H1 (cell line): ENCODE data around the gene PDGFD. TPM values are rescaled to one million over a fixed set of nuclear protein-coding genes. Genes with fewer than 3 reads are reported as not detected.

Experiments
- CTCF ChIA-PET: fragments of 300-600 bp; sonication (Branson Sonifier 250); formaldehyde crosslinking; loops from one replicate; lab custom pipeline; 2021; ENCODE audit not compliant: partially characterized antibody; lab: Charles Lee
- POLR2A ChIA-PET: fragments of 300-600 bp; sonication (Branson Sonifier 250); formaldehyde crosslinking; loops from one replicate; lab custom pipeline; 2021; ENCODE audit warnings: inconsistent platforms; ENCODE audit not compliant: partially characterized antibody; lab: Charles Lee
- DNase-seq, 2 experiments: peaks; one replicate each; pipeline versions ENCODE4 v3.0.0 to v3.0.0-alpha.2; 2010 to 2022; ENCODE audit warnings: low spot score in 2 of 2, low read depth in 1 of 2, mixed read lengths in 1 of 2
- FAIRE-seq: peaks from 2 replicates; lab custom pipeline; 2011; peaks lifted over from hg19 to GRCh38; lab: Jason Lieb, UNC
- H2AFZ ChIP-seq: 2 replicates; pipeline ENCODE4 v1.8.1; 2012; ENCODE audit warnings: low read length, inconsistent platforms
- H2AK5ac ChIP-seq: 2 replicates; pipeline ENCODE4 v1.6.1; 2013; ENCODE audit warnings: low read depth, low read length
- H2BK120ac ChIP-seq: replicated peaks from 2 replicates; pipeline ENCODE3; 2013; ENCODE audit warnings: low read depth, low read length, inconsistent platforms
- H2BK12ac ChIP-seq: 2 replicates; pipeline ENCODE4 v1.6.1; 2013; ENCODE audit warnings: low read depth, low read length
- H2BK15ac ChIP-seq: 2 replicates; pipeline ENCODE4 v1.6.1; 2013; ENCODE audit warnings: low read length
- H2BK20ac ChIP-seq: 2 replicates; pipeline ENCODE4 v1.6.1; 2013; ENCODE audit warnings: low read length
- H2BK5ac ChIP-seq: 2 replicates; pipeline ENCODE4 v1.6.1; 2013; ENCODE audit warnings: low read depth, low read length
- H3K14ac ChIP-seq: 2 replicates; pipeline ENCODE4 v1.6.1; 2013; ENCODE audit warnings: inconsistent platforms; ENCODE audit not compliant: insufficient read length
- H3K18ac ChIP-seq: 2 replicates; pipeline ENCODE4 v1.6.1; 2013; ENCODE audit warnings: low read length; ENCODE audit errors: extremely low read depth
- H3K23ac ChIP-seq: 2 replicates; pipeline ENCODE4 v1.6.1; 2013; ENCODE audit warnings: inconsistent platforms; ENCODE audit not compliant: insufficient read length
- H3K23me2 ChIP-seq: 2 replicates; pipeline ENCODE4 v1.6.1; 2013; ENCODE audit warnings: low read depth, low read length
- H3K27ac ChIP-seq: 2 replicates; pipeline ENCODE4 v1.6.1; 2011; ENCODE audit warnings: low read depth, low read length, inconsistent platforms
- H3K27me3 ChIP-seq, 4 experiments: replicated peaks in 1 of 4; 1 replicate in 1 of 4; 2 replicates in 3 of 4; pipeline versions ENCODE4 v1.6.1 to v1.8.1; 2011 to 2013; ENCODE audit warnings: low read length in 3 of 4, mild to moderate bottlenecking in 3 of 4, inconsistent platforms in 2 of 4, mixed read lengths in 2 of 4, moderate library complexity in 1 of 4; ENCODE audit not compliant: control insufficient read depth in 3 of 4, insufficient read depth in 3 of 4; ENCODE audit errors: extremely low read depth in 1 of 4
- H3K36me3 ChIP-seq, 4 experiments: 2 replicates each; pipeline versions ENCODE4 v1.6.1 to v1.8.1; 2011 to 2013; ENCODE audit warnings: mild to moderate bottlenecking in 4 of 4, low read length in 3 of 4, moderate library complexity in 2 of 4, control low read depth in 1 of 4, inconsistent platforms in 1 of 4; ENCODE audit not compliant: insufficient read depth in 4 of 4, control insufficient read depth in 2 of 4
- H3K4ac ChIP-seq: replicated peaks from 2 replicates; pipeline ENCODE3; 2013; ENCODE audit warnings: low read length, low read depth, mixed read lengths, inconsistent platforms; ENCODE audit not compliant: insufficient read length
- H3K4me1 ChIP-seq, 4 experiments: replicated peaks in 1 of 4; 1 replicate in 1 of 4; 2 replicates in 3 of 4; pipeline versions ENCODE4 v1.6.1 to v1.8.1; 2011 to 2013; ENCODE audit warnings: low read length in 3 of 4, inconsistent platforms in 2 of 4, mixed read lengths in 1 of 4; ENCODE audit not compliant: insufficient read depth in 4 of 4, control insufficient read depth in 3 of 4
- H3K4me2 ChIP-seq, 2 experiments: 2 replicates each; pipeline versions ENCODE4 v1.6.1 to v1.8.1; 2011 to 2013; ENCODE audit warnings: low read depth in 2 of 2, low read length in 2 of 2, control low read depth in 1 of 2, inconsistent platforms in 1 of 2, mild to moderate bottlenecking in 1 of 2; ENCODE audit not compliant: insufficient read depth in 1 of 2
- H3K4me3 ChIP-seq, 4 experiments: fragments of 200-600, 300-600 bp in 1 of 4; sonication (generic), shearing (Covaris generic), sonication (Bioruptor Twin) in 1 of 4; 2 replicates each; pipeline versions ENCODE4 v1.5.1 to v1.8.1; 2011 to 2016; ENCODE audit warnings: low read length in 4 of 4, low read depth in 3 of 4, control low read depth in 2 of 4, inconsistent platforms in 2 of 4, mild to moderate bottlenecking in 2 of 4, mixed read lengths in 1 of 4, moderate library complexity in 1 of 4; ENCODE audit not compliant: insufficient read depth in 2 of 4; ENCODE audit errors: extremely low read depth in 1 of 4
- H3K56ac ChIP-seq: replicated peaks from 2 replicates; pipeline ENCODE3; 2013; ENCODE audit warnings: low read depth, mild to moderate bottlenecking, mixed read lengths, low read length, inconsistent platforms; ENCODE audit not compliant: insufficient read length
- H3K79me1 ChIP-seq: 2 replicates; pipeline ENCODE4 v1.6.1; 2013; ENCODE audit warnings: low read depth, low read length, control low read depth
- H3K79me2 ChIP-seq, 2 experiments: 2 replicates each; pipeline versions ENCODE4 v1.6.1 to v1.8.1; 2012 to 2013; ENCODE audit warnings: low read length in 2 of 2, mild to moderate bottlenecking in 2 of 2, inconsistent platforms in 1 of 2; ENCODE audit not compliant: insufficient read depth in 2 of 2, control insufficient read depth in 1 of 2
- H3K9ac ChIP-seq, 4 experiments: replicated peaks in 1 of 4; 1 replicate in 1 of 4; 2 replicates in 3 of 4; pipeline versions ENCODE4 v1.6.1 to v1.8.1; 2011 to 2013; ENCODE audit warnings: low read depth in 3 of 4, low read length in 3 of 4, control low read depth in 2 of 4, mild to moderate bottlenecking in 2 of 4, moderate library complexity in 2 of 4, inconsistent platforms in 1 of 4; ENCODE audit errors: extremely low read depth in 1 of 4
- H3K9me3 ChIP-seq, 2 experiments: 2 replicates each; pipeline versions ENCODE4 v1.6.1 to v1.8.1; 2012 to 2013; ENCODE audit warnings: mild to moderate bottlenecking in 2 of 2, moderate library complexity in 2 of 2, control low read depth in 1 of 2, inconsistent platforms in 1 of 2, low read depth in 1 of 2, low read length in 1 of 2, mixed read lengths in 1 of 2; ENCODE audit not compliant: insufficient read depth in 2 of 2
- H4K20me1 ChIP-seq, 2 experiments: replicated peaks in 1 of 2; 2 replicates each; pipeline versions ENCODE3 to v1.8.1; 2011 to 2013; ENCODE audit warnings: inconsistent platforms in 2 of 2, low read length in 2 of 2, mild to moderate bottlenecking in 1 of 2; ENCODE audit not compliant: insufficient read depth in 2 of 2, control insufficient read depth in 1 of 2
- H4K5ac ChIP-seq: 2 replicates; pipeline ENCODE4 v1.6.1; 2013; ENCODE audit warnings: low read length, low read depth, mixed read lengths, inconsistent platforms; ENCODE audit not compliant: insufficient read length
- H4K8ac ChIP-seq: 2 replicates; pipeline ENCODE4 v1.8.0; 2013; ENCODE audit warnings: mild to moderate bottlenecking, moderate library complexity, low read length, inconsistent platforms; ENCODE audit not compliant: insufficient read depth; ENCODE audit errors: extremely low read depth
- H4K91ac ChIP-seq: replicated peaks from 2 replicates; pipeline ENCODE3; 2013; ENCODE audit warnings: low read length, mixed read lengths, inconsistent platforms; ENCODE audit not compliant: insufficient read length
- BACH1 ChIP-seq: IDR thresholded peaks from 2 replicates; pipeline ENCODE4 v1.6.1; 2012; ENCODE audit warnings: low read length, improper control_type of control experiment
- CBX8 ChIP-seq: fragments of 300-800, 300-1000 bp; sonication (generic); IDR thresholded peaks from 2 replicates; pipeline ENCODE4 v1.7.1; 2016; ENCODE audit warnings: low read depth, low read length, borderline replicate concordance
- EP300 ChIP-seq, 2 experiments: IDR thresholded peaks; 1 replicate in 1 of 2; 2 replicates in 1 of 2; pipeline ENCODE4 v1.6.1; 2011 to 2012; ENCODE audit warnings: low read depth in 2 of 2, low read length in 2 of 2, mild to moderate bottlenecking in 2 of 2, borderline replicate concordance in 1 of 2, inconsistent platforms in 1 of 2, moderate library complexity in 1 of 2
- GABPA ChIP-seq: IDR thresholded peaks from 2 replicates; pipeline ENCODE4 v1.6.1; 2011; ENCODE audit warnings: mild to moderate bottlenecking, low read length, moderate library complexity, borderline replicate concordance; ENCODE audit not compliant: insufficient read depth
- HDAC6 ChIP-seq: IDR thresholded peaks from one replicate; pipeline ENCODE4 v1.7.1; 2012; ENCODE audit warnings: low read depth, mild to moderate bottlenecking, inconsistent platforms, low read length, moderate library complexity
- JUND ChIP-seq: IDR thresholded peaks from 2 replicates; pipeline ENCODE4 v1.6.1; 2011; ENCODE audit warnings: mild to moderate bottlenecking, improper control_type of control experiment, low read length
- KDM1A ChIP-seq: fragments of 200-600, 300-600 bp; sonication (generic); IDR thresholded peaks from 2 replicates; pipeline ENCODE4 v1.7.1; 2016; ENCODE audit warnings: mild to moderate bottlenecking, low read length, borderline replicate concordance
- KDM4A ChIP-seq: IDR thresholded peaks from one replicate; pipeline ENCODE4 v1.7.1; 2012; ENCODE audit warnings: low read depth, mild to moderate bottlenecking, moderate library complexity, low read length, inconsistent platforms; ENCODE audit not compliant: severe bottlenecking
- KDM5A ChIP-seq: fragments of 200-600 bp; IDR thresholded peaks from 2 replicates; pipeline ENCODE4 v1.7.1; 2012; ENCODE audit warnings: mild to moderate bottlenecking, low read length, inconsistent platforms, mixed read lengths
- PHF8 ChIP-seq: fragments of 200-600 bp; sonication (generic); conservative IDR thresholded peaks from 2 replicates; pipeline ENCODE4 v1.7.1; 2012; ENCODE audit warnings: low read depth, mild to moderate bottlenecking, inconsistent platforms, low read length, moderate library complexity
- POLR2AphosphoS5 ChIP-seq: IDR thresholded peaks from 2 replicates; pipeline ENCODE4 v1.6.1; 2011; ENCODE audit warnings: low read depth, low read length
- SAP30 ChIP-seq: fragments of 300-600 bp; sonication (generic); IDR thresholded peaks from 2 replicates; pipeline ENCODE4 v1.7.1; 2012; ENCODE audit warnings: low read length, moderate library complexity, mild to moderate bottlenecking, inconsistent platforms; ENCODE audit not compliant: insufficient read depth, insufficient replicate concordance
- SP2 ChIP-seq: IDR thresholded peaks from 2 replicates; pipeline ENCODE4 v1.6.1; 2012; ENCODE audit warnings: mild to moderate bottlenecking, low read length, inconsistent platforms
- YY1 ChIP-seq: IDR thresholded peaks from 2 replicates; pipeline ENCODE4 v1.6.1; 2011; ENCODE audit warnings: low read depth, mild to moderate bottlenecking, low read length
- ZNF274 ChIP-seq: IDR thresholded peaks from 2 replicates; pipeline ENCODE4 v1.7.0; 2012; ENCODE audit warnings: low read length, borderline replicate concordance; ENCODE audit errors: extremely low read depth
- WGBS, 2 experiments: shearing (Covaris generic) in 1 of 2; methylation state at CpG; one replicate each; pipeline versions ENCODE4 v1.1.6 to v1.1.7; 2013 to 2015; ENCODE audit warnings: low lambda C conversion rate in 2 of 2, mixed read lengths in 2 of 2, inconsistent platforms in 1 of 2, low coverage in 1 of 2, missing lambda C conversion rate in 1 of 2; ENCODE audit not compliant: insufficient replicate concordance in 2 of 2, insufficient coverage in 1 of 2, insufficient read length in 1 of 2; ENCODE audit errors: extremely low coverage in 1 of 2, missing lambda C conversion rate in 1 of 2; 5-methylcytosine and 5-hydroxymethylcytosine counted together
- polyA plus RNA-seq, 7 experiments: library from polyadenylated mRNA; depleted of rRNA in 3 of 7; stranded (reverse) in 5 of 7; unstranded in 2 of 7; fragments of >200 nt in 5 of 7; fragments of 200-250 nt in 2 of 7; gene quantifications; 1 replicate in 5 of 7; 2 replicates in 1 of 7; 4 replicates in 1 of 7; pipeline versions ENCODE4 v1.2.1 to v1.2.3, GENCODE V29; 2011 to 2013; ENCODE audit warnings: missing spikeins in 2 of 7, mixed read lengths in 2 of 7
- total RNA-seq: library from RNA; stranded (reverse); fragmentation: NEBNext Ultra II Directional; extraction: Animal tissue kit (Norgen Biotek cat#: 25700); gene quantifications from 2 replicates; pipeline ENCODE4 v1.2.1, GENCODE V29; 2021

Gene PDGFD
- total and polyA plus RNA-seq, 2 of the 8 experiments (the other 6 are each of a cell fraction or from before 2014, with no cell fraction given): 1.1 to 3.9 TPM

GRCh38 chr11:104067534-104067933, 96.4 kb downstream of the PDGFD start:
- Histone ChIP-seq H3K9ac (no peak overlapping the region), H3K4me3 (no peak overlapping the region), H3K4ac (no peak overlapping the region), H3K56ac (no peak overlapping the region), H3K79me1 (no peaks in the 10 kb centered on the region), H3K4me1 (no peaks in the 10 kb centered on the region), H2BK15ac (no peak overlapping the region), H3K36me3 (no peaks in the 10 kb centered on the region), H4K5ac (no peak overlapping the region), H3K9me3 (no peaks in the 10 kb centered on the region), H2BK5ac (no peak overlapping the region), H4K20me1 (no peaks in the 10 kb centered on the region), H3K14ac (no peak overlapping the region), H2BK120ac (no peak overlapping the region), H4K91ac (no peak overlapping the region), H3K79me2 (no peaks in the 10 kb centered on the region), H3K4me2 (no peak overlapping the region), H2BK20ac (no peak overlapping the region), H3K27me3 (no peaks in the 10 kb centered on the region), H3K18ac (no peak overlapping the region), H2BK12ac (no peak overlapping the region), H4K8ac (no peak overlapping the region), H2AK5ac (no peak overlapping the region), H3K23me2 (no peaks in the 10 kb centered on the region), H3K23ac (no peak overlapping the region), H2AFZ (no peak overlapping the region), H3K27ac (no peak overlapping the region)
- DNase-seq (no peak), FAIRE-seq (no peak)
- ChIA-PET CTCF (interaction anchor here (1.1 kb wide), 1 partner anchor 96 kb away, joined by 4 read pairs; the partner anchor contains the start of gene PDGFD), POLR2A (no interaction called here)
- WGBS, 2 experiments: 100% methylated on average over 1 of the region's 1 CpG; no CpG with 5 or more reads in 1 of the 2 experiments
- TF ChIP-seq CBX8 (no peak), JUND (no peak), SAP30 (no peak), SP2 (no peak), KDM5A (no peak), EP300 (IDR thresholded peaks at IDR 0.05; ENCODE audit: borderline replicate concordance in 1 of 2, low read depth in 2 of 2, low read length in 2 of 2) (no peak), BACH1 (no peak), KDM4A (no peak), POLR2AphosphoS5 (no peak), KDM1A (no peak), ZNF274 (no peak), GABPA (no peak), PHF8 (no peak), HDAC6 (no peak), YY1 (no peak)
